WTC11 (cell line): ENCODE results near the gene KRT35.

Experiments used
- AR ChIP-seq: fragments of 250-450 bp; sonication (Bioruptor Pico); IDR thresholded peaks from 2 replicates; pipeline ENCODE4 v1.9.0; 2021; ENCODE audit warnings: mild to moderate bottlenecking
- ATF3 ChIP-seq: sonication (generic); formaldehyde crosslinking; conservative IDR thresholded peaks from 2 replicates; pipeline ENCODE4 v1.8.1; 2022; ENCODE audit warnings: mild to moderate bottlenecking, missing genetic modification reagents
- CTCF ChIP-seq: fragments of 200-600 bp; IDR thresholded peaks from 2 replicates; pipeline ENCODE4 v1.8.0; 2022; ENCODE audit warnings: antibody characterized with exemption
- ELF4 ChIP-seq: sonication (generic); formaldehyde crosslinking; IDR thresholded peaks from 2 replicates; pipeline ENCODE4 v1.8.1; 2022; ENCODE audit warnings: low read depth, mild to moderate bottlenecking, moderate library complexity, missing genetic modification reagents
- FOXP1 ChIP-seq: sonication (generic); formaldehyde crosslinking; IDR thresholded peaks from 2 replicates; pipeline ENCODE4 v1.8.0; 2022; ENCODE audit warnings: missing genetic modification reagents, mild to moderate bottlenecking, moderate library complexity, borderline replicate concordance
- IRF2 ChIP-seq: sonication (generic); formaldehyde crosslinking; IDR thresholded peaks from 2 replicates; pipeline ENCODE4 v1.8.0; 2022; ENCODE audit warnings: low read depth, missing genetic modification reagents, borderline replicate concordance
- KAT7 ChIP-seq: sonication (generic); formaldehyde crosslinking; IDR thresholded peaks from 2 replicates; pipeline ENCODE4 v1.8.1; 2023; ENCODE audit warnings: missing genetic modification reagents, mild to moderate bottlenecking, borderline replicate concordance
- NFE2L1 ChIP-seq: sonication (generic); formaldehyde crosslinking; IDR thresholded peaks from 2 replicates; pipeline ENCODE4 v1.8.1; 2023; ENCODE audit warnings: missing genetic modification reagents
- PRDM15 ChIP-seq: sonication (generic); formaldehyde crosslinking; IDR thresholded peaks from 2 replicates; pipeline ENCODE4 v1.8.0; 2022; ENCODE audit warnings: missing genetic modification reagents
- TCF7 ChIP-seq: sonication (generic); formaldehyde crosslinking; IDR thresholded peaks from 2 replicates; pipeline ENCODE4 v1.8.0; 2022; ENCODE audit warnings: mild to moderate bottlenecking, low read depth, missing genetic modification reagents, moderate library complexity
- USF2 ChIP-seq: sonication (generic); formaldehyde crosslinking; IDR thresholded peaks from 2 replicates; pipeline ENCODE4 v1.8.1; 2023; ENCODE audit warnings: mild to moderate bottlenecking, missing genetic modification reagents, moderate library complexity
- ZNF219 ChIP-seq: sonication (generic); formaldehyde crosslinking; IDR thresholded peaks from 2 replicates; pipeline ENCODE4 v1.8.0; 2023; ENCODE audit warnings: missing genetic modification reagents, mild to moderate bottlenecking, borderline replicate concordance

GRCh38 chr17:41523787-41524186 is 42.8 kb upstream of the KRT35 start:
- TF ChIP-seq TCF7 (CRISPR knock-in tag) (no peak), CTCF (no peak), ELF4 (CRISPR knock-in tag) (no peak), USF2 (CRISPR knock-in tag) (no peak), AR (no peak), PRDM15 (CRISPR knock-in tag) (no peak), ATF3 (CRISPR knock-in tag) (no peak), FOXP1 (CRISPR knock-in tag) (no peak), IRF2 (CRISPR knock-in tag) (no peak), KAT7 (CRISPR knock-in tag) (no peak), NFE2L1 (CRISPR knock-in tag) (no peak), ZNF219 (CRISPR knock-in tag) (no peak)
